ENCODE measurements around the gene CLSTN2.

- TF ChIP-seq, protein P1, sequence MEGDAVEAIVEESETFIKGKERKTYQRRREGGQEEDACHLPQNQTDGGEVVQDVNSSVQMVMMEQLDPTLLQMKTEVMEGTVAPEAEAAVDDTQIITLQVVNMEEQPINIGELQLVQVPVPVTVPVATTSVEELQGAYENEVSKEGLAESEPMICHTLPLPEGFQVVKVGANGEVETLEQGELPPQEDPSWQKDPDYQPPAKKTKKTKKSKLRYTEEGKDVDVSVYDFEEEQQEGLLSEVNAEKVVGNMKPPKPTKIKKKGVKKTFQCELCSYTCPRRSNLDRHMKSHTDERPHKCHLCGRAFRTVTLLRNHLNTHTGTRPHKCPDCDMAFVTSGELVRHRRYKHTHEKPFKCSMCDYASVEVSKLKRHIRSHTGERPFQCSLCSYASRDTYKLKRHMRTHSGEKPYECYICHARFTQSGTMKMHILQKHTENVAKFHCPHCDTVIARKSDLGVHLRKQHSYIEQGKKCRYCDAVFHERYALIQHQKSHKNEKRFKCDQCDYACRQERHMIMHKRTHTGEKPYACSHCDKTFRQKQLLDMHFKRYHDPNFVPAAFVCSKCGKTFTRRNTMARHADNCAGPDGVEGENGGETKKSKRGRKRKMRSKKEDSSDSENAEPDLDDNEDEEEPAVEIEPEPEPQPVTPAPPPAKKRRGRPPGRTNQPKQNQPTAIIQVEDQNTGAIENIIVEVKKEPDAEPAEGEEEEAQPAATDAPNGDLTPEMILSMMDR (IDR thresholded peaks at IDR 0.05) = no peak
- no peak for TF ChIP-seq POLR2A (IDR thresholded peaks at IDR 0.05)
Measured at GRCh38 chr3:140487566-140487965, 552.6 kb downstream of the CLSTN2 start.
